ENCODE measurements around the gene MT1M.

Gene MT1M

DNA sequence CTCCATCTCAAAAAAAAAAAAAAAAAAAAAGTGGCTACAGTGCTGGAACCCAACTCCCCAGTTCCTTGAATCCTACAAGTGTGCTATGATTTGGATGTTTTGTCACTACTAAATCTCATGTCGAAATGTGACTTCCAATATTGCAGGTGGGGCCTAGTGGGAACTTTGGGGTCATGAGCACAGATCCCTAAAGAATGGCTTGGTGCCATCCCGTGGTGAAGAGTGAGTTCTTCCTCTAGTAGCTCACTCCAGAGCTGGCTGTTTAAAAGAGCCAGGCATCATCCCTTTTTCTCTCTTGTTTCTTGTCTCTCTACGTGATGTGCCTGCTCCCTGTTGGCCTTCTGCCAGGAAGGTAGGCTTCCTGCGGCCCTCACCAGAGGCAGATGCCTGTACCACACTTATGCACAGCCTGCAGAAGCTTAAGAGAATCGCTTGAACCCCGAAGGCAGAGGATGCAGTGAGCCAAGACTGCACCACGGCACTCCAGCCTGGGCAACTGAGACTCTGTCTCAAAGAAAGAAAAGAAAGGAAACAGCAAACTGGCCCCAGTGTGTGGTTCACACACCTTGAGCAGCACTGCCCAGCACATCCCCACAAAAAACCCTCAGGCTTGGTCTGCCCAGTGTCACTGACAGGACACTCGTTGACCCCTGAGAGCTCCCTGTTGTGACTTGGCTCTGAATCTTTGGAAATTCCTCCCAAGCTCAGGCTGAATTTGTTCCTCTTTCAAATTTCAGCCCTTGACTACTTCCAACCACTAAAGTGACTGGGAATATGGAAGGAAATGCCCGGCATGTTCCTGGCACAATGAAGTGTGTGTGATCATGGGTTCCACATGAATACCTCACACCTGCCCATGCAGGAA, 3.7 kb upstream of the MT1M start:
- FAIRE-seq (no peak), DNase-seq (ENCODE audit: low spot score) (no peak)

DNA sequence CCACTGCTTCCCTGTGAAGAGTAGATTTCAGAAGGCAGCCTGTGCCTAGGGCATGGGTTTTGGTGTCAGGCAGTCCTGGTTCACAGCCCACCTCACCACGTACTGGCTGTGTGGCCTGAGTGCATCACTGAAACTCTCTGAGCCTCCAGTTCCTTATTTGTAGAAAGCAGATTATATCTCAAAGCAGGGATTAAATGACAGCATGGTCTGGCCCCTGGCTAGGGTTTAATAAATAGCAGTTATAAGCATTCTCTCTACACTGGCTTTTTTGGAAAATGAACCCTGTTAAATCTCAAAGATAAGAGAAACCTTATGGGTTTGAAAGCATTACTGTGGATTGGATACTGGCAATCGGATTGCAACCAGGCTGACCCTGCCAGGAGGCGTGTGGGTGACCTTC, 2.9 kb upstream of the MT1M start:
- FAIRE-seq, result no peak
- DNase-seq (ENCODE audit: low spot score), result no peak

DNA sequence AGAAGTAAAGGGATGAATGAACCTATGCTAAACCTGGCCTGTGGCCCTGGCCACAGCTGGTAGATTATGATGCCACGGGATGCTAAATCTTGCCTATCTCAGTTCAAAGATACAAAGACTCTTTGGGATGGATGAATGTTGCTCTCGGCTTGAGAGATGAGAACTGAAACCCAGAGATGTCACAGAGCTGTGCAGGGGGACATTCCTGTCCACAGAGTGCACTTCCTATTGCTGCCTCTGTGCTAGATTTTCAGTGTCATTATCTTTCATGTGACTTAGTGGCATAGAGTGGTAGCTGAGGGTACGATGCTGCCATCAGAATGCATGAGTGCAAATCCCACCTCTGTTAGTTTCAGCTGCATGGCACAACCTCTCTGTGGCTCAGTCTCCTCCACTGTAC, 2.3 kb upstream of the MT1M start:
- FAIRE-seq, result no peak

DNA sequence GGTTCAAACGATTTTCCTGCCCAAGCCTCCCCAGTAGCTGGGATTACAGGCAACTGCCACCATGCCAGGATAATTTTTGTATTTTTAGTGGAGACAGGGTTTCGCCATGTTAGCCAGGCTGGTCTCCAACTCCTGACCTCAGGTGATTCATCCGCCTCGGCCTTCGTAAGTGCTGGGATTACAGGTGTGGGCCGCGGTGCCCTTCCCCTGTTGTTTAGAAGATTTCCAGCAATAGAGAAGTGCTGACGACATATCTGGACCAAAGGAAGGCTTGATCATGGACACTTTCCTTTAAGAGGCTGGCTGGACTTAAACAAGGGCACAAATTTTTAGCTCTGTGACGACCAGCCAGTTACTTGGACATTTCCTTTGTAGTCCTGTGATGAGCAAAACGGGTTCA, 1.3 kb upstream of the MT1M start:
- no peak for FAIRE-seq
- no peak for DNase-seq (ENCODE audit: low spot score)

More for the DNA sequence above, 2.3 kb upstream of the MT1M start:
- DNase-seq (ENCODE audit: low spot score), result no peak

DNA sequence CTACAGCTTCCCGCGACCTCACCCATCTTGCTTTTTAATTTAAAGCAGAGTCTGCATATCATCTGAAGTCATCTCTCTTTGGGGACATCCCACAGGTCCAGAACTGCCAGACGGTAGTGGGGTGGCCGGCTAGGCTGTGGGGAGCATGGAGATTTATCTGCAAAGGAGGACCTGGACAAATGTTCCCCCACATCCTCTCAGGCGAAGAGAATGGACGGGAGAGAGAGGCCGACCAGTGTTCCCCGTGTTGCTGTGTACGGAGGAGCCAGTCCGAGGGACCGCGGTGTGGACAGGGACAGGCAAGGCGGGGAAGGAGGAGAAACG, 665 bp upstream of the MT1M start:
- no peak for DNase-seq (ENCODE audit: low spot score)
- no peak for FAIRE-seq

GRCh38 chr16:56632848-56633365, 448 bp downstream of the MT1M start:
- no peak for DNase-seq (ENCODE audit: low spot score)
- FAIRE-seq, result no peak

- FAIRE-seq, result no peak
Observed at GRCh38 chr16:56633535-56633934, 1.1 kb downstream of the MT1M start.

GRCh38 chr16:56634715-56635440, 2.4 kb downstream of the MT1M start:
- DNase-seq (ENCODE audit: low spot score) (no peak), FAIRE-seq (no peak)

More at GRCh38 chr16:56633535-56633934, 1.1 kb downstream of the MT1M start:
- no peak for DNase-seq (ENCODE audit: low spot score)

DNA sequence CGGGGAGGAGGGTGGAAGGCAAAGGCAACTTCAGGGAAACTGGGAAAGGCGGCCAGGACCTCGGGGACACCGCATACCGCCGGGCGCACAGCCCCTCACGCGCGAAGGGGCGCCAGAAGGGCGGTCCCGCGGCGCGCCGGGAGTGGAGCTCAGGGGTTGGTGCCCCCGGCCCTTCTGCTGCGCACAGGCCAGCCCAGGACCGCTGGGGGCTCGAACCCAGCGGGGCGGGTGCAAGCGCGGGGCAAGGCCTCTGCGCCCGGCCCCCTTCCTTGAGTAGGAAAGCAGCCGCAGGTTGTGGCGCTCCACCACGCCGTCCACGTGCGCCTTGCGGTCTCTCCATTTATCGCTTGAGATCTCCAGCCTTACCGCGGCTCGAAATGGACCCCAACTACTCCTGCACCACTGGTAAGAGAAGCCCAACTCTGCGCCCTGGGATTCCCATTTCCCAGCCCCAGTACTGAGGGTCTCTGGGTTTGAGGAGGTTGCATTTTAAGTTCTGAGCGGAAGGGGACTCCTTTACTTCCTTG, 3.0 kb downstream of the MT1M start:
- FAIRE-seq, result no peak
- no peak for DNase-seq (ENCODE audit: low spot score)

GRCh38 chr16:56636616-56637413, 4.4 kb downstream of the MT1M start:
- no peak for FAIRE-seq
- DNase-seq (ENCODE audit: low spot score), result no peak

- FAIRE-seq (no peak), DNase-seq (ENCODE audit: low spot score) (no peak)
Observed at GRCh38 chr16:56637814-56638750, 5.6 kb downstream of the MT1M start, which contains the start of gene MT1A. MT1A (plus strand) TSS chr16:56638666; CDS start chr16:56638739, 73 bp downstream.

- FAIRE-seq, result no peak
- no peak for DNase-seq (ENCODE audit: low spot score)
Observed at GRCh38 chr16:56639045-56639444, 6.6 kb downstream of the MT1M start.

DNA sequence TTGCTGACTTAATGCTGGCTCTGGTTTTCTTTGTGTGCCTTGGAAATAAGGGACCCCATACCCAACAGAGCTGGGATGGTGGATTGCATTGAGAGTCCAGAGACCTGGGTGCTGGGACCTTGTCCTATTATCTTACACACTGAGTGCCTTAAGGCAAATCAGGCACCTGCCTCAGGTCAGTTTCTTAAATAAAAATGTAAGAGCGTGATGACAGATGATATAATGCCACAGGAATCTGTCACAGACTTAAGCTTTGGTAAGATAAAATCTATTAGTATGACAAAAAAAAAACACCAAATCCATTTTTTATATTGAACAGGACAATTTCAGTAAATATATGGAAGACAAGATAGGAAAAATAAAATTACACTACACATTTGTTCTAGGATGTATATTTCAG, 7.6 kb downstream of the MT1M start:
- no peak for DNase-seq (ENCODE audit: low spot score)

DNA sequence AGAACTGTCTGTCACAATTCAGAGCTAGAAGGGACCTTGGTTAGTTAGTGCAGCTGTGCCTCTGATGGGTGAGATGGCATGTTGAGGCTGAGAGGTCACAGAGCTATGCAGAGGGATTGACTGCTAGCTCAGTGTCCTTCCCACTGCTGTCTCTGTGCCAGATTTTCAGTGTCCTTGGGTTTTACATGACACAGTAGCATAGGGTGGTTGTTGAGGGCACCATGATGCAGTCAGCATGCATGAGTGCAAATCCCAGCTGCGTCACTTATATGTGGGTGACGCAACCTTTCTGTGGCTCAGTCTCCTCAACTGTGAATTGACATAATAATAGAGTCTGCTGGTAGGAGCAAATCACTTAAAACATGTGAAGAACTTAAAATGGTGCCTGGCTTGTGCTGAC, 8.7 kb downstream of the MT1M start:
- DNase-seq (ENCODE audit: low spot score) (no peak), FAIRE-seq (no peak)

More for the DNA sequence above, 7.6 kb downstream of the MT1M start:
- FAIRE-seq, result no peak

- no peak for DNase-seq (ENCODE audit: low spot score)
- no peak for FAIRE-seq
Observed at GRCh38 chr16:56643080-56643778, 10.8 kb downstream of the MT1M start.

- FAIRE-seq, result no peak
Observed at GRCh38 chr16:56643833-56644232, 11.4 kb downstream of the MT1M start.

DNA sequence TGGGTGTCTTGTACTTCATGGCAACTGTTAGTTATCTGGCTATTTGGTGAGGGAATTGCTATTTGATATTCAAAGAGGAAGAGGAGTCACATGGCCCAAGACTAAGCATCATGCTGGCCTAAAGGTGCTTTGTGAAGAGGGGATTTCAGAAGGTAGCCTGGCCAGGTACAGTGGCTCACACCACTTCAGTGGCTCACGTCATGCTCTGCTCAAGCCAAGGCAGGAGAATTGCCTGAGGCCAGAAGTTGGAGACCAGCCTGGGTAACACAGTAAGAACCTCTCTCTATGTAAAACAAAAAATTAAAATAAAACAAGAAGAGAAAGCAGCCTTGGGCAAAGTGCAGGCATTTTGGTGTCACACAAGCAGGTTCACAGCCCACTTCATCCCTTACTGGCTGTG, 12.9 kb downstream of the MT1M start:
- no peak for DNase-seq (ENCODE audit: low spot score)
- FAIRE-seq, result no peak

More at GRCh38 chr16:56643833-56644232, 11.4 kb downstream of the MT1M start:
- DNase-seq (ENCODE audit: low spot score), result no peak

- FAIRE-seq (no peak), DNase-seq (ENCODE audit: low spot score) (no peak)
Observed at GRCh38 chr16:56645838-56646237, 13.4 kb downstream of the MT1M start.

DNA sequence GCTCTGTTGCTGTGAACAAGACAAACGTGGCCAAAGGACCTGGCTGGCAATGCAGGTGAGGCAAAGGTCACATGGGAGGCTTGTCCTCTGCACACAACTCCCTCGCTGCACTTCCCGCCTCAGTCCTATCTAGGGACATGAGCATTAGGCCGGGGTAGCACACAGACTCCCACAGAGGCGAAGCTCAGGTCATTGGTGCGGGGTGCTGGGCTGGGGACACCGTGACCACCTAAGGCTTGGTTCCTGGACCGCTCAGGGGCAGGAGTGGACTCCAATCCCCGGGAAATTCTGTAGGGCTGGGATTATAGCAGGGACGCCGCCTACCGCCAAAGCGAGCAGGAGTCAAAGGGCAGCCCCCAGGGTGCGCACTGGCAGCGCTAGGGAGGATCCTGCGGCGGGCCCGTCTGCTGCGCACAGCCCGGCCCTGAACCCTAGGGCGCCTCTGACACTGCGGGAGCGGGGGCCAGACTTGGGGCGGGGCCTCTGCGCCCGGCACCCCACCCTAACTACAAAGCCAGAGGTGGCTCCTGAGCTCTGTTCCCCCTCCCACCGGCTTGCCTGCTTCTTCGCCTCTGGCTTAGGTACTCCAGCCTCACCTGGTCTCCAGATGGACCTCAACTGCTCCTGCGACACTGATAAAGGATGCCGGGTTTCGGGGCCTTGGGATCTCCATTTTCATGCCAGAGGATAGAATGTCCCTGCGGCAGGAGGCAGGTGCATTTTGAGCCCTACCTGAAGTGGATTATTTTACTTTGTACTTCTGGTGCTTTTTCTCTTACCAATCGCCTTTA, 15.4 kb downstream of the MT1M start:
- DNase-seq (ENCODE audit: low spot score), result no peak
- FAIRE-seq, result no peak

All from urothelium cell line (cell line).